Measurements from ENCODE around the gene EDAR. TPM values are rescaled to one million over a fixed set of nuclear protein-coding genes. Genes with fewer than 3 reads are reported as not detected.

Gene EDAR
- total and polyA plus RNA-seq, 9 of the 15 experiments (the other 6 are each of a cell fraction or from before 2014, with no cell fraction given), result 0.01 TPM; not detected in 8

DNA sequence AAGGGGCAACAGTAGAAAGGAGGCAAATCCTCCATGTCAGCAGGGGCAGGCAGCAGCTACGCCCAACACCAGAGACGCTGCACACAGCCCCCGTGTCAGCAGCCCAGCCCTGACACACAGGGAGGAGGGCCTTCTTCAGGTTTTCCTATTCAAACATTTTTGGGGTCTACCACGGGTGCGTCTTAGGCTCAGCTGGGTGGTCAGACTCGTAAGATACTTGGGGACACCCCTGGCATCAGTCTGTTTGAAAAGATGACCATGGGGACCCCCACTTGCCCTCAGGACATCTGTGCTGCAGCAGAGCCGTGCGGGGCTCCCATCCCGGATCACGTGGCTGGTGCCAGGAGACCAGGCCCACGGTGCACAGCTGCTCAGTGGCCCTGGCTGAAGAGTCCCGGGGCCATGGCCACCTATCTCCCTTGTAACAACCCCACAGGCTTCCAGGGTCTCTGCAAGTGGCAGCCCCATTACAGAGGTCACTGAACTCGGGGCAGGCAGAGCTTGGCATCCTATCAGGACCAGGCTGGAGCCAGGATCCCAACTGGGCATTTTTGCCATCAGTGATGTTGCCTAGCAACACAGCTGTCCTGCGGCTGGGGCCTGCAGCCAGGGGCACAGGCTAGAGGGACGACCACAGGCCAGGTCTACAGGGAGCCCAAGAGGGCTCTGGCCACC, 82.5 kb downstream of the EDAR start:
- FAIRE-seq (no peak), DNase-seq (ENCODE audit: extremely low read depth in 1 of 4, low spot score in 3 of 4) (no peak), ATAC-seq (no peak)
- H3K9me3 ChIP-seq (replicated peaks; ENCODE audit: control insufficient read depth, insufficient read depth, low read depth, low read length), result no peaks in the 10 kb centered on the region
- no peak overlapping the region for H3K27ac ChIP-seq (ENCODE audit: extremely low read depth, low read depth, low read length)
- H3K9me1 ChIP-seq (ENCODE audit: control insufficient read depth, insufficient read depth, low read length), result no peaks in the 10 kb centered on the region
- intact Hi-C loops (cut with micrococcal nuclease) (no loop called here), in situ Hi-C loops (cut with MboI) (no loop called here)
- H3K4me2 ChIP-seq (ENCODE audit: insufficient read depth, low read length), result no peak overlapping the region
- H3K27me3 ChIP-seq (ENCODE audit: control insufficient read depth in 2 of 2, insufficient read depth in 2 of 2, low read length in 2 of 2), result peaks cover 25 to 62% of the 10 kb centered on the region in 2 experiments
- TF ChIP-seq RUNX1 (IDR thresholded peaks at IDR 0.05; ENCODE audit: low read depth) (no peak), RFX1 (IDR thresholded peaks at IDR 0.05) (peak; percentile 59)
- 0% methylated on average over 12 of the region's 15 CpGs for WGBS (ENCODE audit: insufficient coverage, low coverage, missing lambda C conversion rate)
- no peaks in the 10 kb centered on the region for H3K36me3 ChIP-seq (ENCODE audit: control insufficient read depth, insufficient read depth, low read length)
- BruUV-seq (replicated peaks), result no TSS peak
- H2AFZ ChIP-seq (ENCODE audit: low read depth, low read length), result no peak overlapping the region
- H3K9ac ChIP-seq (ENCODE audit: insufficient read depth in 1 of 2, low read depth in 2 of 2, low read length in 2 of 2), result no peak overlapping the region
- no peaks in the 10 kb centered on the region for H3K79me2 ChIP-seq (ENCODE audit: control insufficient read depth, insufficient read depth, low read length)
- H3K4me3 ChIP-seq, result no peak overlapping the region
- H4K20me1 ChIP-seq (replicated peaks; ENCODE audit: control insufficient read depth, insufficient read depth, low read length), result 0 out of 2 replicates have a peak, but pooled peaks cover 8% of the 10 kb centered on the region
- ChIA-PET CTCF (ENCODE audit: low intra/inter-chr PET ratio) (no interaction called here), POLR2A (no interaction called here)
- H3K4me1 ChIP-seq (replicated peaks in 1 of 2; ENCODE audit: control insufficient read depth in 2 of 2, insufficient read depth in 2 of 2, low read length in 2 of 2), result no peaks in the 10 kb centered on the region

DNA sequence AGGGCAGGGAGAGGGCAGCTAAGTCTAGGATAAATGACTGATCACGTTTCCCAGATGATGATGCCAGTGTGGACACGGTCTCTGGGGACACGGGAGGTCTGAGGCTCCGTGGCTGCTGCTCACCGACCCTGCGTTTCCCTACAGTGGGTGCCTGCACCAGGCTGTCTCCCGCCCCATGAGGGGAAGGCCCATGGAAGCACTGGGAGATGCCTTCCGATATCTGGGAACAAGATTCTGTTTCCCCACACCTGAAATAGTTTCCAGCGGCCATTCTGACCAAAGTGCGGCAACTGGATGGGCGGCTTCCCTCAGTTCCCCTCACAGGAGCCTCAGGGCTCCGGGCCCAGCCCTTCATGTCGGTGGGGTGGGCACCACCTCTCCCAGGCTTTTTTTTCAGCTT, 83.1 kb downstream of the EDAR start:
- Histone ChIP-seq H3K9ac (ENCODE audit: insufficient read depth in 1 of 2, low read depth in 2 of 2, low read length in 2 of 2) (no peak overlapping the region), H3K27me3 (ENCODE audit: control insufficient read depth in 2 of 2, insufficient read depth in 2 of 2, low read length in 2 of 2) (peaks cover 25 to 56% of the 10 kb centered on the region in 2 experiments), H2AFZ (ENCODE audit: low read depth, low read length) (no peak overlapping the region), H3K4me3 (no peak overlapping the region), H3K4me2 (ENCODE audit: insufficient read depth, low read length) (no peak overlapping the region), H3K9me1 (ENCODE audit: control insufficient read depth, insufficient read depth, low read length) (no peaks in the 10 kb centered on the region), H3K9me3 (replicated peaks; ENCODE audit: control insufficient read depth, insufficient read depth, low read depth, low read length) (no peaks in the 10 kb centered on the region), H3K36me3 (ENCODE audit: control insufficient read depth, insufficient read depth, low read length) (no peaks in the 10 kb centered on the region), H3K4me1 (replicated peaks in 1 of 2; ENCODE audit: control insufficient read depth in 2 of 2, insufficient read depth in 2 of 2, low read length in 2 of 2) (no peaks in the 10 kb centered on the region), H3K27ac (ENCODE audit: extremely low read depth, low read depth, low read length) (no peak overlapping the region), H3K79me2 (ENCODE audit: control insufficient read depth, insufficient read depth, low read length) (no peaks in the 10 kb centered on the region), H4K20me1 (replicated peaks; ENCODE audit: control insufficient read depth, insufficient read depth, low read length) (0 out of 2 replicates have a peak, but pooled peaks cover 8% of the 10 kb centered on the region)
- ChIA-PET POLR2A (no interaction called here), CTCF (ENCODE audit: low intra/inter-chr PET ratio) (no interaction called here)
- ATAC-seq, result no peak
- intact Hi-C loops (cut with micrococcal nuclease), result no loop called here
- BruUV-seq (replicated peaks), result no TSS peak
- FAIRE-seq, result no peak
- DNase-seq (ENCODE audit: extremely low read depth in 1 of 4, low spot score in 3 of 4), result no peak
- 2% methylated on average over 12 of the region's 13 CpGs for WGBS (ENCODE audit: insufficient coverage, low coverage, missing lambda C conversion rate)
- in situ Hi-C loops (cut with MboI), result no loop called here
- TF ChIP-seq, protein P1, sequence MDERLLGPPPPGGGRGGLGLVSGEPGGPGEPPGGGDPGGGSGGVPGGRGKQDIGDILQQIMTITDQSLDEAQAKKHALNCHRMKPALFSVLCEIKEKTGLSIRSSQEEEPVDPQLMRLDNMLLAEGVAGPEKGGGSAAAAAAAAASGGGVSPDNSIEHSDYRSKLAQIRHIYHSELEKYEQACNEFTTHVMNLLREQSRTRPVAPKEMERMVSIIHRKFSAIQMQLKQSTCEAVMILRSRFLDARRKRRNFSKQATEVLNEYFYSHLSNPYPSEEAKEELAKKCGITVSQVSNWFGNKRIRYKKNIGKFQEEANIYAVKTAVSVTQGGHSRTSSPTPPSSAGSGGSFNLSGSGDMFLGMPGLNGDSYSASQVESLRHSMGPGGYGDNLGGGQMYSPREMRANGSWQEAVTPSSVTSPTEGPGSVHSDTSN (CRISPR knock-in tag; IDR thresholded peaks at IDR 0.05; ENCODE audit: low read depth), result no peak
- TF ChIP-seq, protein P1 (tag; conservative IDR thresholded peaks at IDR 0.05; ENCODE audit: low read depth), result no peak
- TF ChIP-seq ZNF41 (CRISPR knock-in tag; conservative IDR thresholded peaks at IDR 0.05), result no peak
- no peak for TF ChIP-seq CBX2 (IDR thresholded peaks at IDR 0.05; ENCODE audit: insufficient read depth, low read length, poor library complexity, severe bottlenecking)
- no peak for TF ChIP-seq CC2D1A (IDR thresholded peaks at IDR 0.05)
- TF ChIP-seq, protein P2, sequence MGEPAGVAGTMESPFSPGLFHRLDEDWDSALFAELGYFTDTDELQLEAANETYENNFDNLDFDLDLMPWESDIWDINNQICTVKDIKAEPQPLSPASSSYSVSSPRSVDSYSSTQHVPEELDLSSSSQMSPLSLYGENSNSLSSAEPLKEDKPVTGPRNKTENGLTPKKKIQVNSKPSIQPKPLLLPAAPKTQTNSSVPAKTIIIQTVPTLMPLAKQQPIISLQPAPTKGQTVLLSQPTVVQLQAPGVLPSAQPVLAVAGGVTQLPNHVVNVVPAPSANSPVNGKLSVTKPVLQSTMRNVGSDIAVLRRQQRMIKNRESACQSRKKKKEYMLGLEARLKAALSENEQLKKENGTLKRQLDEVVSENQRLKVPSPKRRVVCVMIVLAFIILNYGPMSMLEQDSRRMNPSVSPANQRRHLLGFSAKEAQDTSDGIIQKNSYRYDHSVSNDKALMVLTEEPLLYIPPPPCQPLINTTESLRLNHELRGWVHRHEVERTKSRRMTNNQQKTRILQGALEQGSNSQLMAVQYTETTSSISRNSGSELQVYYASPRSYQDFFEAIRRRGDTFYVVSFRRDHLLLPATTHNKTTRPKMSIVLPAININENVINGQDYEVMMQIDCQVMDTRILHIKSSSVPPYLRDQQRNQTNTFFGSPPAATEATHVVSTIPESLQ (CRISPR knock-in tag; IDR thresholded peaks at IDR 0.05), result no peak
- no peak for TF ChIP-seq DNMT1 (IDR thresholded peaks at IDR 0.05)
- TF ChIP-seq, protein P3, sequence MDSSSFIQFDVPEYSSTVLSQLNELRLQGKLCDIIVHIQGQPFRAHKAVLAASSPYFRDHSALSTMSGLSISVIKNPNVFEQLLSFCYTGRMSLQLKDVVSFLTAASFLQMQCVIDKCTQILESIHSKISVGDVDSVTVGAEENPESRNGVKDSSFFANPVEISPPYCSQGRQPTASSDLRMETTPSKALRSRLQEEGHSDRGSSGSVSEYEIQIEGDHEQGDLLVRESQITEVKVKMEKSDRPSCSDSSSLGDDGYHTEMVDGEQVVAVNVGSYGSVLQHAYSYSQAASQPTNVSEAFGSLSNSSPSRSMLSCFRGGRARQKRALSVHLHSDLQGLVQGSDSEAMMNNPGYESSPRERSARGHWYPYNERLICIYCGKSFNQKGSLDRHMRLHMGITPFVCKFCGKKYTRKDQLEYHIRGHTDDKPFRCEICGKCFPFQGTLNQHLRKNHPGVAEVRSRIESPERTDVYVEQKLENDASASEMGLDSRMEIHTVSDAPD (CRISPR knock-in tag; IDR thresholded peaks at IDR 0.05), result no peak

All from K562 (cell line).